ENCODE measurements around the gene HSBP1L1. TPM values are rescaled to one million over a fixed set of nuclear protein-coding genes. Genes with fewer than 3 reads are reported as not detected.
"Not testable (repeated sequence)": the region's sequence is repeated elsewhere in the genome, so short reads cannot be mapped to it uniquely, and the experiment has no call there.

Gene HSBP1L1
- total RNA-seq, 1 donor from 2014 or later = 9.9 TPM

- H3K27me3 Mint-ChIP-seq = no peaks in the 10 kb centered on the region
- DNase-seq (ENCODE audit: extremely low spot score, unreplicated experiment) = no peak
- peak overlapping the region; percentile 67 for H3K27ac Mint-ChIP-seq
- no peak for TF ChIP-seq CTCF (conservative IDR thresholded peaks at IDR 0.05)
- peaks cover 14% of the 10 kb centered on the region for H3K4me1 Mint-ChIP-seq (ENCODE audit: unreplicated experiment)
- no peaks in the 10 kb centered on the region for H3K9me3 Mint-ChIP-seq
- H3K4me3 Mint-ChIP-seq = peak overlapping the region; percentile 27
- H3K36me3 Mint-ChIP-seq = no peaks in the 10 kb centered on the region
Observed at GRCh38 chr18:79956276-79956675, 8.2 kb upstream of the HSBP1L1 start.

- Mint-ChIP-seq H3K4me1 (ENCODE audit: unreplicated experiment) (peaks cover 14% of the 10 kb centered on the region), H3K27me3 (no peaks in the 10 kb centered on the region), H3K27ac (no peak overlapping the region), H3K36me3 (no peaks in the 10 kb centered on the region), H3K4me3 (no peak overlapping the region), H3K9me3 (no peaks in the 10 kb centered on the region)
- no peak for DNase-seq (ENCODE audit: extremely low spot score, unreplicated experiment)
- TF ChIP-seq CTCF (conservative IDR thresholded peaks at IDR 0.05) = no peak
Observed at GRCh38 chr18:79958981-79959380, 5.5 kb upstream of the HSBP1L1 start.

GRCh38 chr18:79960161-79960801 lies 4.2 kb upstream of the HSBP1L1 start:
- Mint-ChIP-seq H3K27ac (peak overlapping the region; percentile 97), H3K4me1 (ENCODE audit: unreplicated experiment) (peaks cover 14% of the 10 kb centered on the region), H3K4me3 (peak overlapping the region; percentile 73)
- not testable (repeated sequence) for H3K27me3 Mint-ChIP-seq; DNase-seq (ENCODE audit: extremely low spot score, unreplicated experiment); H3K36me3 Mint-ChIP-seq; H3K9me3 Mint-ChIP-seq

- TF ChIP-seq CTCF (conservative IDR thresholded peaks at IDR 0.05) = no peak
- Mint-ChIP-seq H3K36me3 (no peaks in the 10 kb centered on the region), H3K4me1 (ENCODE audit: unreplicated experiment) (peaks cover 19% of the 10 kb centered on the region), H3K27me3 (peaks cover 4% of the 10 kb centered on the region), H3K4me3 (peak overlapping the region; percentile 73), H3K27ac (peak overlapping the region; percentile 97), H3K9me3 (no peaks in the 10 kb centered on the region)
- DNase-seq (ENCODE audit: extremely low spot score, unreplicated experiment) = no peak
Observed at GRCh38 chr18:79960921-79961526, 3.4 kb upstream of the HSBP1L1 start.

- peaks cover 4% of the 10 kb centered on the region for H3K27me3 Mint-ChIP-seq
- DNase-seq (ENCODE audit: extremely low spot score, unreplicated experiment) = no peak
Observed at GRCh38 chr18:79961527-79962291, 2.7 kb upstream of the HSBP1L1 start.

More at GRCh38 chr18:79961527-79962291, 2.7 kb upstream of the HSBP1L1 start:
- H3K4me3 Mint-ChIP-seq = peak overlapping the region; percentile 20
- peak overlapping the region; percentile 96 for H3K27ac Mint-ChIP-seq
- no peaks in the 10 kb centered on the region for H3K36me3 Mint-ChIP-seq
- H3K9me3 Mint-ChIP-seq = no peaks in the 10 kb centered on the region
- no peak for TF ChIP-seq CTCF (conservative IDR thresholded peaks at IDR 0.05)
- H3K4me1 Mint-ChIP-seq (ENCODE audit: unreplicated experiment) = peaks cover 19% of the 10 kb centered on the region
